H1 (cell line): ENCODE results near the gene CBLN3. TPM values are rescaled to one million over a fixed set of nuclear protein-coding genes. Genes with fewer than 3 reads are reported as not detected.
A peak's percentile ranks its signal among the peaks of the same experiment; 100 is the strongest.

ENCODE experiments used
- CTCF ChIA-PET: fragments of 300-600 bp; sonication (Branson Sonifier 250); formaldehyde crosslinking; loops from one replicate; lab custom pipeline; 2021; ENCODE audit not compliant: partially characterized antibody; lab: Charles Lee
- POLR2A ChIA-PET: fragments of 300-600 bp; sonication (Branson Sonifier 250); formaldehyde crosslinking; loops from one replicate; lab custom pipeline; 2021; ENCODE audit warnings: inconsistent platforms; ENCODE audit not compliant: partially characterized antibody; lab: Charles Lee
- DNase-seq, 2 experiments: peaks; one replicate each; pipeline versions ENCODE4 v3.0.0 to v3.0.0-alpha.2; 2010 to 2022; ENCODE audit warnings: low spot score in 2 of 2, low read depth in 1 of 2, mixed read lengths in 1 of 2
- FAIRE-seq: peaks from 2 replicates; lab custom pipeline; 2011; peaks lifted over from hg19 to GRCh38; lab: Jason Lieb, UNC
- H2AFZ ChIP-seq: 2 replicates; pipeline ENCODE4 v1.8.1; 2012; ENCODE audit warnings: low read length, inconsistent platforms
- H2AK5ac ChIP-seq: 2 replicates; pipeline ENCODE4 v1.6.1; 2013; ENCODE audit warnings: low read depth, low read length
- H2BK120ac ChIP-seq: replicated peaks from 2 replicates; pipeline ENCODE3; 2013; ENCODE audit warnings: low read depth, low read length, inconsistent platforms
- H2BK12ac ChIP-seq: 2 replicates; pipeline ENCODE4 v1.6.1; 2013; ENCODE audit warnings: low read depth, low read length
- H2BK15ac ChIP-seq: 2 replicates; pipeline ENCODE4 v1.6.1; 2013; ENCODE audit warnings: low read length
- H2BK20ac ChIP-seq: 2 replicates; pipeline ENCODE4 v1.6.1; 2013; ENCODE audit warnings: low read length
- H2BK5ac ChIP-seq: 2 replicates; pipeline ENCODE4 v1.6.1; 2013; ENCODE audit warnings: low read depth, low read length
- H3K14ac ChIP-seq: 2 replicates; pipeline ENCODE4 v1.6.1; 2013; ENCODE audit warnings: inconsistent platforms; ENCODE audit not compliant: insufficient read length
- H3K18ac ChIP-seq: 2 replicates; pipeline ENCODE4 v1.6.1; 2013; ENCODE audit warnings: low read length; ENCODE audit errors: extremely low read depth
- H3K23ac ChIP-seq: 2 replicates; pipeline ENCODE4 v1.6.1; 2013; ENCODE audit warnings: inconsistent platforms; ENCODE audit not compliant: insufficient read length
- H3K23me2 ChIP-seq: 2 replicates; pipeline ENCODE4 v1.6.1; 2013; ENCODE audit warnings: low read depth, low read length
- H3K27ac ChIP-seq: 2 replicates; pipeline ENCODE4 v1.6.1; 2011; ENCODE audit warnings: low read depth, low read length, inconsistent platforms
- H3K27me3 ChIP-seq, 4 experiments: replicated peaks in 1 of 4; 1 replicate in 1 of 4; 2 replicates in 3 of 4; pipeline versions ENCODE4 v1.6.1 to v1.8.1; 2011 to 2013; ENCODE audit warnings: low read length in 3 of 4, mild to moderate bottlenecking in 3 of 4, inconsistent platforms in 2 of 4, mixed read lengths in 2 of 4, moderate library complexity in 1 of 4; ENCODE audit not compliant: control insufficient read depth in 3 of 4, insufficient read depth in 3 of 4; ENCODE audit errors: extremely low read depth in 1 of 4
- H3K36me3 ChIP-seq, 4 experiments: 2 replicates each; pipeline versions ENCODE4 v1.6.1 to v1.8.1; 2011 to 2013; ENCODE audit warnings: mild to moderate bottlenecking in 4 of 4, low read length in 3 of 4, moderate library complexity in 2 of 4, control low read depth in 1 of 4, inconsistent platforms in 1 of 4; ENCODE audit not compliant: insufficient read depth in 4 of 4, control insufficient read depth in 2 of 4
- H3K4ac ChIP-seq: replicated peaks from 2 replicates; pipeline ENCODE3; 2013; ENCODE audit warnings: low read length, low read depth, mixed read lengths, inconsistent platforms; ENCODE audit not compliant: insufficient read length
- H3K4me1 ChIP-seq, 4 experiments: replicated peaks in 1 of 4; 1 replicate in 1 of 4; 2 replicates in 3 of 4; pipeline versions ENCODE4 v1.6.1 to v1.8.1; 2011 to 2013; ENCODE audit warnings: low read length in 3 of 4, inconsistent platforms in 2 of 4, mixed read lengths in 1 of 4; ENCODE audit not compliant: insufficient read depth in 4 of 4, control insufficient read depth in 3 of 4
- H3K4me2 ChIP-seq, 2 experiments: 2 replicates each; pipeline versions ENCODE4 v1.6.1 to v1.8.1; 2011 to 2013; ENCODE audit warnings: low read depth in 2 of 2, low read length in 2 of 2, control low read depth in 1 of 2, inconsistent platforms in 1 of 2, mild to moderate bottlenecking in 1 of 2; ENCODE audit not compliant: insufficient read depth in 1 of 2
- H3K4me3 ChIP-seq, 4 experiments: fragments of 200-600, 300-600 bp in 1 of 4; sonication (generic), shearing (Covaris generic), sonication (Bioruptor Twin) in 1 of 4; 2 replicates each; pipeline versions ENCODE4 v1.5.1 to v1.8.1; 2011 to 2016; ENCODE audit warnings: low read length in 4 of 4, low read depth in 3 of 4, control low read depth in 2 of 4, inconsistent platforms in 2 of 4, mild to moderate bottlenecking in 2 of 4, mixed read lengths in 1 of 4, moderate library complexity in 1 of 4; ENCODE audit not compliant: insufficient read depth in 2 of 4; ENCODE audit errors: extremely low read depth in 1 of 4
- H3K56ac ChIP-seq: replicated peaks from 2 replicates; pipeline ENCODE3; 2013; ENCODE audit warnings: low read depth, mild to moderate bottlenecking, mixed read lengths, low read length, inconsistent platforms; ENCODE audit not compliant: insufficient read length
- H3K79me1 ChIP-seq: 2 replicates; pipeline ENCODE4 v1.6.1; 2013; ENCODE audit warnings: low read depth, low read length, control low read depth
- H3K79me2 ChIP-seq, 2 experiments: 2 replicates each; pipeline versions ENCODE4 v1.6.1 to v1.8.1; 2012 to 2013; ENCODE audit warnings: low read length in 2 of 2, mild to moderate bottlenecking in 2 of 2, inconsistent platforms in 1 of 2; ENCODE audit not compliant: insufficient read depth in 2 of 2, control insufficient read depth in 1 of 2
- H3K9ac ChIP-seq, 4 experiments: replicated peaks in 1 of 4; 1 replicate in 1 of 4; 2 replicates in 3 of 4; pipeline versions ENCODE4 v1.6.1 to v1.8.1; 2011 to 2013; ENCODE audit warnings: low read depth in 3 of 4, low read length in 3 of 4, control low read depth in 2 of 4, mild to moderate bottlenecking in 2 of 4, moderate library complexity in 2 of 4, inconsistent platforms in 1 of 4; ENCODE audit errors: extremely low read depth in 1 of 4
- H3K9me3 ChIP-seq, 2 experiments: 2 replicates each; pipeline versions ENCODE4 v1.6.1 to v1.8.1; 2012 to 2013; ENCODE audit warnings: mild to moderate bottlenecking in 2 of 2, moderate library complexity in 2 of 2, control low read depth in 1 of 2, inconsistent platforms in 1 of 2, low read depth in 1 of 2, low read length in 1 of 2, mixed read lengths in 1 of 2; ENCODE audit not compliant: insufficient read depth in 2 of 2
- H4K20me1 ChIP-seq, 2 experiments: replicated peaks in 1 of 2; 2 replicates each; pipeline versions ENCODE3 to v1.8.1; 2011 to 2013; ENCODE audit warnings: inconsistent platforms in 2 of 2, low read length in 2 of 2, mild to moderate bottlenecking in 1 of 2; ENCODE audit not compliant: insufficient read depth in 2 of 2, control insufficient read depth in 1 of 2
- H4K5ac ChIP-seq: 2 replicates; pipeline ENCODE4 v1.6.1; 2013; ENCODE audit warnings: low read length, low read depth, mixed read lengths, inconsistent platforms; ENCODE audit not compliant: insufficient read length
- H4K8ac ChIP-seq: 2 replicates; pipeline ENCODE4 v1.8.0; 2013; ENCODE audit warnings: mild to moderate bottlenecking, moderate library complexity, low read length, inconsistent platforms; ENCODE audit not compliant: insufficient read depth; ENCODE audit errors: extremely low read depth
- H4K91ac ChIP-seq: replicated peaks from 2 replicates; pipeline ENCODE3; 2013; ENCODE audit warnings: low read length, mixed read lengths, inconsistent platforms; ENCODE audit not compliant: insufficient read length
- BCL11A ChIP-seq, 2 experiments: IDR thresholded peaks; one replicate each; pipeline ENCODE4 v1.6.1; 2011; ENCODE audit warnings: low read depth in 2 of 2, low read length in 2 of 2, mild to moderate bottlenecking in 2 of 2
- GABPA ChIP-seq: IDR thresholded peaks from 2 replicates; pipeline ENCODE4 v1.6.1; 2011; ENCODE audit warnings: mild to moderate bottlenecking, low read length, moderate library complexity, borderline replicate concordance; ENCODE audit not compliant: insufficient read depth
- GTF2F1 ChIP-seq: IDR thresholded peaks from 2 replicates; pipeline ENCODE4 v1.6.1; 2012; ENCODE audit warnings: low read depth, low read length, improper control_type of control experiment, borderline replicate concordance
- JUN ChIP-seq: IDR thresholded peaks from 2 replicates; pipeline ENCODE4 v1.6.1; 2011; ENCODE audit warnings: low read depth, mild to moderate bottlenecking, improper control_type of control experiment, low read length
- JUND ChIP-seq: IDR thresholded peaks from 2 replicates; pipeline ENCODE4 v1.6.1; 2011; ENCODE audit warnings: mild to moderate bottlenecking, improper control_type of control experiment, low read length
- KDM5A ChIP-seq: fragments of 200-600 bp; IDR thresholded peaks from 2 replicates; pipeline ENCODE4 v1.7.1; 2012; ENCODE audit warnings: mild to moderate bottlenecking, low read length, inconsistent platforms, mixed read lengths
- NANOG ChIP-seq: IDR thresholded peaks from 2 replicates; pipeline ENCODE4 v1.6.1; 2011; ENCODE audit warnings: low read length, low read depth, mild to moderate bottlenecking, inconsistent platforms; ENCODE audit not compliant: insufficient read depth, poor library complexity, severe bottlenecking
- SP1 ChIP-seq: IDR thresholded peaks from 2 replicates; pipeline ENCODE4 v1.6.1; 2011; ENCODE audit warnings: low read depth, low read length
- TAF7 ChIP-seq: optimal IDR thresholded peaks from 2 replicates; pipeline ENCODE3; 2011; ENCODE audit warnings: low read depth, mild to moderate bottlenecking, inconsistent platforms, low read length, moderate library complexity, borderline replicate concordance
- TCF12 ChIP-seq: IDR thresholded peaks from 2 replicates; pipeline ENCODE4 v1.6.1; 2011; ENCODE audit warnings: low read depth, mild to moderate bottlenecking, low read length
- TEAD4 ChIP-seq: IDR thresholded peaks from 2 replicates; pipeline ENCODE4 v1.6.1; 2012; ENCODE audit warnings: low read depth, low read length, inconsistent platforms, mixed read lengths
- YY1 ChIP-seq: IDR thresholded peaks from 2 replicates; pipeline ENCODE4 v1.6.1; 2011; ENCODE audit warnings: low read depth, mild to moderate bottlenecking, low read length
- WGBS, 2 experiments: shearing (Covaris generic) in 1 of 2; methylation state at CpG; one replicate each; pipeline versions ENCODE4 v1.1.6 to v1.1.7; 2013 to 2015; ENCODE audit warnings: low lambda C conversion rate in 2 of 2, mixed read lengths in 2 of 2, inconsistent platforms in 1 of 2, low coverage in 1 of 2, missing lambda C conversion rate in 1 of 2; ENCODE audit not compliant: insufficient replicate concordance in 2 of 2, insufficient coverage in 1 of 2, insufficient read length in 1 of 2; ENCODE audit errors: extremely low coverage in 1 of 2, missing lambda C conversion rate in 1 of 2; 5-methylcytosine and 5-hydroxymethylcytosine counted together
- polyA plus RNA-seq, 7 experiments: library from polyadenylated mRNA; depleted of rRNA in 3 of 7; stranded (reverse) in 5 of 7; unstranded in 2 of 7; fragments of >200 nt in 5 of 7; fragments of 200-250 nt in 2 of 7; gene quantifications; 1 replicate in 5 of 7; 2 replicates in 1 of 7; 4 replicates in 1 of 7; pipeline versions ENCODE4 v1.2.1 to v1.2.3, GENCODE V29; 2011 to 2013; ENCODE audit warnings: missing spikeins in 2 of 7, mixed read lengths in 2 of 7
- total RNA-seq: library from RNA; stranded (reverse); fragmentation: NEBNext Ultra II Directional; extraction: Animal tissue kit (Norgen Biotek cat#: 25700); gene quantifications from 2 replicates; pipeline ENCODE4 v1.2.1, GENCODE V29; 2021
- TF ChIP-seq, protein P1 (sequence below): IDR thresholded peaks from 2 replicates; pipeline ENCODE4 v1.6.1; 2011; ENCODE audit warnings: low read length, improper control_type of control experiment

The CBLN3 gene
- total and polyA plus RNA-seq, 2 of the 8 experiments (the other 6 are each of a cell fraction or from before 2014, with no cell fraction given), result 0.54 to 1.00 TPM

DNA sequence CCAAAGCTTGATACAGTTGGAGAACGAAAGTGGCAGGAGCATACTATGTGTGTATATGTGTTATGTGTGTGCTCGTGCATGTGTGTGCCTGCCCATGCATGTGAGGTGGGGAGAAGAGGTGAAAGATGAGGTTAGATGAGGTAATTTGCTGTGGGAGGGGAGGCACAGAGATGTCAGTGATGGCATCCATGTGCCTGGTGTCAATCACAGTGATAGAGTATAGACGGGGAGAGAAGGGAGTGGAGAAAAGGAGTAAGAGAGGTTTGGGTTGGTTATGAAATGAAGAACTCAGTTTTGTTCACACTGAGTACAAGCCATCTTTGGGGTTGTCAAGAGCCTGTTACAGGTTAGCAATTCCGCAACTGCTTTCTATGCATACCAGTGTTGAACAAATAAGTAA is 45.3 kb downstream of the CBLN3 start:
- H3K23me2 ChIP-seq, result no peaks in the 10 kb centered on the region
- no peak overlapping the region for H4K91ac ChIP-seq
- H3K79me2 ChIP-seq, result no peaks in the 10 kb centered on the region
- no peaks in the 10 kb centered on the region for H3K36me3 ChIP-seq
- H3K18ac ChIP-seq, result no peak overlapping the region
- peak overlapping the region; percentile 60; the same call in 1 of the 2 replicates for H2AK5ac ChIP-seq
- H3K23ac ChIP-seq, result no peak overlapping the region
- H3K9ac ChIP-seq, result no peak overlapping the region
- H4K8ac ChIP-seq, result no peak overlapping the region
- H2BK12ac ChIP-seq, result 0 out of 2 replicates have a peak overlapping the region, but pooled peaks have one; percentile 23
- ChIA-PET CTCF (interaction anchor here (0.7 to 16.4 kb wide), 5 partner anchors 10 to 826 kb away, joined by 3 to 207 read pairs (median 3); partner anchors contain the start of genes CBLN3 and KHNYN), POLR2A (no interaction called here)
- no peaks in the 10 kb centered on the region for H3K9me3 ChIP-seq
- no peaks in the 10 kb centered on the region for H3K79me1 ChIP-seq
- no peak overlapping the region for H2AFZ ChIP-seq
- H3K27me3 ChIP-seq, result no peaks in the 10 kb centered on the region
- H2BK120ac ChIP-seq, result no peak overlapping the region
- no peak overlapping the region for H2BK20ac ChIP-seq
- DNase-seq, result no peak
- no peak overlapping the region for H4K5ac ChIP-seq
- H3K56ac ChIP-seq, result no peak overlapping the region
- 0 out of 2 replicates have a peak overlapping the region, but pooled peaks have one; percentile 65 for H2BK15ac ChIP-seq
- H3K4me3 ChIP-seq, result no peak overlapping the region
- H2BK5ac ChIP-seq, result no peak overlapping the region
- WGBS, 2 experiments, result 87 to 100% methylated on average over 1 to 4 of the region's 4 CpGs
- no peak for FAIRE-seq
- H4K20me1 ChIP-seq, result no peaks in the 10 kb centered on the region
- H3K27ac ChIP-seq, result no peak overlapping the region
- H3K4ac ChIP-seq, result no peak overlapping the region
- H3K4me2 ChIP-seq, result no peak overlapping the region
- no peak overlapping the region for H3K14ac ChIP-seq
- peaks cover 0 to 7% (median 2%) of the 10 kb centered on the region in 4 experiments; a peak in 4 of 7 replicates for H3K4me1 ChIP-seq
- no peak for TF ChIP-seq YY1
- no peak for TF ChIP-seq BCL11A (IDR thresholded peaks at IDR 0.05; ENCODE audit: low read depth in 2 of 2, low read length in 2 of 2)
- TF ChIP-seq GTF2F1, result no peak
- no peak for TF ChIP-seq GABPA
- TF ChIP-seq, protein P1, sequence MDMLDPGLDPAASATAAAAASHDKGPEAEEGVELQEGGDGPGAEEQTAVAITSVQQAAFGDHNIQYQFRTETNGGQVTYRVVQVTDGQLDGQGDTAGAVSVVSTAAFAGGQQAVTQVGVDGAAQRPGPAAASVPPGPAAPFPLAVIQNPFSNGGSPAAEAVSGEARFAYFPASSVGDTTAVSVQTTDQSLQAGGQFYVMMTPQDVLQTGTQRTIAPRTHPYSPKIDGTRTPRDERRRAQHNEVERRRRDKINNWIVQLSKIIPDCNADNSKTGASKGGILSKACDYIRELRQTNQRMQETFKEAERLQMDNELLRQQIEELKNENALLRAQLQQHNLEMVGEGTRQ, result no peak
- TF ChIP-seq KDM5A, result no peak
- TF ChIP-seq TCF12, result no peak
- TF ChIP-seq JUND, result no peak
- no peak for TF ChIP-seq JUN
- TF ChIP-seq NANOG, result no peak
- no peak for TF ChIP-seq TEAD4
- no peak for TF ChIP-seq TAF7
- TF ChIP-seq SP1, result no peak
